ENCODE measurements around the gene CADPS.

DNA sequence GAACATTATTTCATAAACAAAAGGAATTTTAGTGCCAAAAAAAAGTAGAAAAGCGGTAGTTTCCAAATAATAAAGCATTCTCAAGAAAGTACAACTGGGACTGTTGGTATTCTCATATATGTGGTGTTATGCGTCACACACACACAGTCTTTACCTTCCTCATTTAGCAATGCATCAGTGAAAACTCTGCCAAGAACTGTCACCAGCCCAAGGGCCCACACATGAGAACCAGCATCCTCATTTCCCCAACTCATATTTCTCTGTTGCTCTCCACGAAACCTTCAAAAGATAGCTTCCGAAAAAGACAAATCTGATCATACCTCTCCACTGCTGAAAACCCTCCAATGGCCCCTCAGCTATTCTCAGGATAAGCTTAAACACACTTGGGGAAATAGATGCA, 150.7 kb downstream of the CADPS start:
- TF ChIP-seq CTCF (IDR thresholded peaks at IDR 0.05; ENCODE audit: low read length), result no peak
- TF ChIP-seq EZH2 (IDR thresholded peaks at IDR 0.05; ENCODE audit: borderline replicate concordance, low read length), result no peak

Measured in OCI-LY1 (cell line).